ENCODE measurements around the gene CELF1.

Gene CELF1

GRCh38 chr11:47511917-47512316 is 41.0 kb downstream of the CELF1 start:
- DNase-seq (ENCODE audit: low read depth in 2 of 2, low spot score in 1 of 2), result no peak

- no peak for DNase-seq (ENCODE audit: low read depth in 2 of 2, low spot score in 1 of 2)
Observed at GRCh38 chr11:47510209-47510608, 42.7 kb downstream of the CELF1 start.

GRCh38 chr11:47509077-47509536 is 43.8 kb downstream of the CELF1 start:
- DNase-seq (ENCODE audit: low read depth in 2 of 2, low spot score in 1 of 2), result no peak

GRCh38 chr11:47508240-47508957 is 44.5 kb downstream of the CELF1 start:
- no peak for DNase-seq (ENCODE audit: low read depth in 2 of 2, low spot score in 1 of 2)

GRCh38 chr11:47507563-47508239 is 45.2 kb downstream of the CELF1 start:
- DNase-seq (ENCODE audit: low read depth in 2 of 2, low spot score in 1 of 2), result no peak

GRCh38 chr11:47506795-47507562 is 46.0 kb downstream of the CELF1 start:
- no peak for DNase-seq (ENCODE audit: low read depth in 2 of 2, low spot score in 1 of 2)

- DNase-seq (ENCODE audit: low read depth in 2 of 2, low spot score in 1 of 2), result no peak
Observed at GRCh38 chr11:47506373-47506772, 46.6 kb downstream of the CELF1 start.

- DNase-seq (ENCODE audit: low read depth in 2 of 2, low spot score in 1 of 2), result no peak
Observed at GRCh38 chr11:47504910-47505309, 48.0 kb downstream of the CELF1 start.

GRCh38 chr11:47503227-47503626 is 49.7 kb downstream of the CELF1 start:
- no peak for DNase-seq (ENCODE audit: low read depth in 2 of 2, low spot score in 1 of 2)

GRCh38 chr11:47502767-47503166 is 50.2 kb downstream of the CELF1 start:
- DNase-seq (ENCODE audit: low read depth in 2 of 2, low spot score in 1 of 2), result no peak

GRCh38 chr11:47501101-47501500 is 51.8 kb downstream of the CELF1 start:
- no peak for DNase-seq (ENCODE audit: low read depth in 2 of 2, low spot score in 1 of 2)

GRCh38 chr11:47500121-47500520 is 52.8 kb downstream of the CELF1 start:
- DNase-seq (ENCODE audit: low read depth in 2 of 2, low spot score in 1 of 2), result no peak

- no peak for DNase-seq (ENCODE audit: low read depth in 2 of 2, low spot score in 1 of 2)
Observed at GRCh38 chr11:47499614-47500013, 53.3 kb downstream of the CELF1 start.

GRCh38 chr11:47499161-47499560 is 53.8 kb downstream of the CELF1 start:
- DNase-seq (ENCODE audit: low read depth in 2 of 2, low spot score in 1 of 2), result no peak

- no peak for DNase-seq (ENCODE audit: low read depth in 2 of 2, low spot score in 1 of 2)
Observed at GRCh38 chr11:47498584-47499152, 54.3 kb downstream of the CELF1 start.

- DNase-seq (ENCODE audit: low read depth in 2 of 2, low spot score in 1 of 2), result no peak
Observed at GRCh38 chr11:47498149-47498548, 54.8 kb downstream of the CELF1 start.

GRCh38 chr11:47496808-47497207 is 56.1 kb downstream of the CELF1 start:
- no peak for DNase-seq (ENCODE audit: low read depth in 2 of 2, low spot score in 1 of 2)

- DNase-seq (ENCODE audit: low read depth in 2 of 2, low spot score in 1 of 2), result no peak
Observed at GRCh38 chr11:47495856-47496217, 57.1 kb downstream of the CELF1 start.

- no peak for DNase-seq (ENCODE audit: low read depth in 2 of 2, low spot score in 1 of 2)
Observed at GRCh38 chr11:47495011-47495855, 57.7 kb downstream of the CELF1 start.

- DNase-seq (ENCODE audit: low read depth in 2 of 2, low spot score in 1 of 2), result no peak
Observed at GRCh38 chr11:47489395-47489755, 63.6 kb downstream of the CELF1 start.

Measured in stimulated activated CD8-positive, alpha-beta memory T cell treated with anti-CD3 and anti-CD28 coated beads, Interleukin-4, amount 100 ng/mL, for 4 hours (primary cell).